Stimulated activated CD8-positive, alpha-beta memory T cell treated with anti-CD3 and anti-CD28 coated beads, Interleukin-15, amount 100 ng/mL, for 1 hour (primary cell): ENCODE measurements around the gene SLC10A7.

Experiments
- DNase-seq: peaks from one replicate; pipeline ENCODE4 v3.0.0-alpha.2; 2020; ENCODE audit warnings: low read depth

SLC10A7 gene

DNA sequence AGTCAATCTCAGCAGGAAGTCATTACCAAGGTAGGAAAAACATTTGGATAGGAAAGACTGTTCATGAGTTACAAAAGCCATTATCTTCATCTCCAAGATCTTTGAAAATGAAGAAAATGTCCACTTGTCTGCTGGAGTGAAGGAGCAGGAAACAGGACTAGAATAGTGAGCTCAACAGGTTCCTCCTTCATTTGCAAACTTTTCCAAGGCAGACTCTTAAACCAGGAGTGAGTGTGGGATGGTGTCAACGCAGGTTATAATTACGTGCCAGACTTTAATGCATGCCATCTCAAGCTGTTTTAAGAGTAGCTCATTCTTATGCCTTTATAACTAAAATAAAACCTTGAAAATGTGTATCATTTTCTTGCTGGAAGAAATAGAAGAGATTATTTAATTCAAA is 310.9 kb downstream of the SLC10A7 start:
- no peak for DNase-seq

DNA sequence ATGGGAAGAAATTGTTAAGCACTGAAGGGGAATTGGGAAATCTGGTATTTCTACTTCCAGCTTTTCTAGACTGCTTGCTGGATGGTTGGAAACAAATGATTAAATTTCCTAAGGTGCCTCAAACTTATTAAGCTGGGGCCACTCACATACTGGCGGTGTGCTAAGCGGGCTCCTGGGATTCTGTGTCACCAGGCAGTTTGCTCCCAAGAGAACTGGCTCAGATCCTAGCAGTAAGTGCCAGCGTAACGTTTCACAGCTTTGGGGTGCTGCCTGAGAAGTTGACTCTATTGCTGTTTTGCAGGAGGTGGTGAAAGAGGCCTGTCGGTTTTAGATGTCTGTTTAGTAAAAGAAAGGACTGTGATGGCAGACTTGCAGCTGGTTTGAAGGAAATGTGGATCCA is 314.3 kb downstream of the SLC10A7 start:
- DNase-seq, result no peak
